Right lung (tissue), 5 donors: ENCODE results near the gene CPNE5. TPM values are rescaled to one million over a fixed set of nuclear protein-coding genes. Genes with fewer than 3 reads are reported as not detected.
A peak's percentile ranks its signal among the peaks of the same experiment; 100 is the strongest.

ENCODE experiments used
- DNase-seq, 2 donors: peaks; one replicate each; pipeline ENCODE4 v3.0.0-alpha.2; 2013
- polyA plus RNA-seq, 5 donors: library from polyadenylated mRNA; unstranded; fragments of 120-200 nt; gene quantifications; one replicate each; pipeline versions ENCODE4 v1.2.1 to v1.2.3, GENCODE V29; 2013; ENCODE audit warnings: inconsistent platforms in 1 of 5, low replicate concordance in 1 of 5; ENCODE audit not compliant: insufficient read length in 5 of 5, insufficient read depth in 1 of 5

The CPNE5 gene
- polyA plus RNA-seq, 5 donors, result 5.4 to 7.9 (median 6.8) TPM

DNA sequence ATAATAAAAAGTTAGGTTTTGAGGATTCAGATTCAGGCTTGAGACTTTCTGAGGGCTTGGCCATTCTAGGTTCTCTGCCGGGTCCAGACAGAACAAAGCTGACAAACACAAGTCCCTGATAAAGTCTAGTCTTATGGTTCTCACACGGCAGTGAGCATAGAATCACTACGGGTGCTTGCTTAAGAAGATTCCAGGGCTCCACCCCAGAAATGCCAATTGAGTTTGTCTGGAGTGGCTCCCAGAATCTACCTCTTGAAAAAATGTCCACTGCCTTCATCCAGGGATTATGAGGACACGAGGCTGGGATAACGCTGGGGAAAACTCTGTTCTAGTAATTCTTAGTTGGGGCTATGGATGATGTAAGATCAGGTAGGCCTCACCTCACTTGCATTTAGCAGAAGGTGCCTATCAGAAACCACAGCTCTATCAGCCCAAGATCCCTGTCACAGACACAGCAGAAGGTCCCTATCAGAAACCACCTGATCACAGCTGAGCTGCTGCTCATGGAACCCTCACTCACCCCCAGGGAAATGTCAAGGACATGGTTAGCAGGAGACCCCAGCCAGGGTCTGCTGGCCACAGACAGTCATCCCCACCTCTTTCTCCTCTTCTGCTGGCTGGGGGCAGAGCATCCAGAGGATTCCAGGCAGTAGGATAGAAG, 89.3 kb downstream of the CPNE5 start:
- DNase-seq, result no peak

DNA sequence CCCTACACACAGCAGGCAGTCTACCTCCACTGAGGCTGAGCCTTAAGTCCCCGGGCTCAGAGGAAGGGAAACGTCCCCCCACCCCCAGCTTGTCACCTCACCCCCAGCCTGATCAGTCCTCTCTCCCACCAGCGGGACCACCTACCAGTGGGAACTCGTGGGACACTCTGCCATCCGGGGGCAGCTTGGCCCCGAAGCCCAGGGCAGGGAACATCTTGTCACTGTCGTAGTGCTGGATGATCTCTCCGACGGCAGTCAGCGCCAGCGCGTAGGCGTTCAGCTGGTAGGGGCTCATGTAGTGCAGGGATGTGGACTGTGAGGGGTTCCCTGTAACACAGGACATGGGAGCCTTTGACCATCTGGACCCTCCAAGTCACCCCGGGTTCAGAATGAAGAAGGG, 93.0 kb downstream of the CPNE5 start:
- DNase-seq, result no peak

- DNase-seq, result no peak
Observed at GRCh38 chr6:36745836-36746235, 93.4 kb downstream of the CPNE5 start.

GRCh38 chr6:36745283-36745682, 94.0 kb downstream of the CPNE5 start:
- no peak for DNase-seq

DNA sequence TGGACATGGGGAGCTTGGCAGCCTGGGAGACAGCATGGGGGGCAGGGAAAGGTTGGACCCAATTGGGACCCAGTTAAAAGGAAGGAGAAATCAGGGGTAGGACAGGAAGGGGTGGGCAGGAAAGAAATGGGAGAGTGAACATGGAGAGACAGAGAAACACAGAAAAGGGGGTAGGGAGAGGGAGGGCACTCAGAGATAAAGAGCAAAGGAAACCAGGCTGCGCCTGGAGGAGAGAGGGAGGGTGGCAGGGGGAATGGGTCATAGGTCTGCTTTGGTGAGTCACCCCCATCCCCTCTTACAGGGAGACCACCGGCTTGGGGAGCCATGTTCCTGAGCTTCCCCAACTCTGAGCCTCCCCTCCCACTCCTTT, 95.0 kb downstream of the CPNE5 start:
- no peak for DNase-seq

GRCh38 chr6:36743538-36744303, 95.5 kb downstream of the CPNE5 start:
- no peak for DNase-seq

DNA sequence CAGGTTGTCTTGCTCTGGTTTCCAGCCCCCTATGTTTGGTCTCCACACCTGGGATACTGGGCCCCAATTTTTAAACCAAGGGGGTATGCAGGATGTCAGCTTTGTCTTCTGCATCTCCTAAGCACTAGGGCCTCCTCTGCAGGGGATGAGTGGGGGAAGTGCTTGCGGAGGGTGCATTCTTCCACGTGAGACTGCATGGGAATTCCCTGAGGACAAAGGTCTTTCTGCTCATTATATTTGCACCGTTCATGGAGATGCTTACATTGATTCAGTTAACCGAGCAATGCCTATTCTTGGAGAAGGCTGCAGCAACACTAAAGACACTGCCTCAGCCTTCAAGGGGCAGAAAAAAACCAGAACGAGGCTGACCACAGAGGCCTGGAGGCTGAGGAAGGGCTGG, 96.2 kb downstream of the CPNE5 start:
- no peak for DNase-seq

- DNase-seq, result no peak
Observed at GRCh38 chr6:36742146-36742545, 97.1 kb downstream of the CPNE5 start.

- no peak for DNase-seq
Observed at GRCh38 chr6:36740818-36741179, 98.4 kb downstream of the CPNE5 start.

- no peak for DNase-seq
Observed at GRCh38 chr6:36739947-36740817, 99.1 kb downstream of the CPNE5 start.

DNA sequence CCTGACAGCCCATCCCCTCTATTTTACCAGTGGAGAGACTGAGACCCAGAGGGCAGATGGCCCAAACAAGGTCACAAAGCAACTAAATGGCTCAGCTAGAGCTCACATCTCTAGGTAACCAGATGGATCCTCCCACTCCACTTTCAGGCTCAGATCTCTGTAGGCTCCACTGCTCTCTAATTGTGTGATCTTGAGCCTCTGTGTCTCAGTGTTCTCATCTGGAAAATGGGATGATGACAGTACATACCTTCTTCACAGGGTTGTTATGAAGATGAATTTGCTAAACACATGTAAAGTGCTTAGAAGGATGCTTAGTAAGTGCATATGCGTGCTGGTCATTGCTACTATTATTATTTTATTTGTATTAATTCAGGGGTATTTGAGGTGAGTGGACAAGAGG, 101.1 kb downstream of the CPNE5 start:
- DNase-seq, result no peak

GRCh38 chr6:36737043-36737785, 102.0 kb downstream of the CPNE5 start:
- DNase-seq, result no peak

- peak; percentile 55 to 61 for DNase-seq
Observed at GRCh38 chr6:36735110-36736071, 103.9 kb downstream of the CPNE5 start.

DNA sequence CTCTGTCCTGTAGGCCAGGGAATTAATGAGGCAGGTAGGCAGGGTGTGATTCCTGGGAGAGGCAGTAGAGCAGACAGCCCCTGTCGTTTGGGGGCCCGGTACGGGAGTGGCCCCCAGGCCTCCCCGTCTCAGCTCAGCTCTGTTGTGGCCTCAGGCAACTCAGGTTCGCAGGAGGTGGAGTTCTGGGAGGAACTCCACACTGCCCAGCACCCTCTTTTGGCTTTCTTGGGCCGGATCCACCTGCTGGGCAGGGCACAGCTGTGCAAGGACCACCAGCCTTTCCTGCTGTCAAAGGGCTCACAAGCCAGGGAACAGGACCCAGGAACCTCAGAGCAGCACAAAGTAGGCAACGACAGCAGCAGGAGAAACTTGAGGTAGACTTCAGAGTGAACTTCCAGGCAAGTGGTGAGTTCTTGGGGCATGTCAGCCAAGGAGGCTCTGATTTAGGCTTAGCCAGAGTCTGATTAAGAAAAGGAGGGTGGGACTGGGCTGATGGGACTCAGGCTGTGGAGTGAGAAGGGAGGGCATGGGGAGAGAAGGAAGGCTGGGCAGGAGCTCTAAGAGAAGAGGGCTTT, 104.7 kb downstream of the CPNE5 start:
- DNase-seq, result no peak

DNA sequence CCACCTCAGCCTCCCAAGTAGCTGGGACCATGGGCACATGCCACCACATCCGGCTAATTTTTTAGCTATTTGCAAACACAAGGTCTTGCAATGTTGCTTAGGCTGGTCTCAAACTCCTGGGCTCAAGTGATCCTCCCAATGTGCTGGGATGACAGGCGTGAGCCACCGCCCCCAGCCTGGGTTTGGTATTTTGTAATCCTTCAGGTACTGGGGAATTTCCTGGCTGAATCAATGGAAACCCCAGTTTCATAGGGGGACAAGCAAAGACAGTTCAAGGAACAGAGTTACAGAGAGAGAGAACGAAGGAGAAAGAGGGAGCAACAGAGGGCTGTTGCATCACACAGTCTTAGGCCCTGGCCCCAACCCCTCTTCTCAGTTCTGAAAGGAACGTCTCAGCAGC, 105.9 kb downstream of the CPNE5 start:
- DNase-seq, result no peak

DNA sequence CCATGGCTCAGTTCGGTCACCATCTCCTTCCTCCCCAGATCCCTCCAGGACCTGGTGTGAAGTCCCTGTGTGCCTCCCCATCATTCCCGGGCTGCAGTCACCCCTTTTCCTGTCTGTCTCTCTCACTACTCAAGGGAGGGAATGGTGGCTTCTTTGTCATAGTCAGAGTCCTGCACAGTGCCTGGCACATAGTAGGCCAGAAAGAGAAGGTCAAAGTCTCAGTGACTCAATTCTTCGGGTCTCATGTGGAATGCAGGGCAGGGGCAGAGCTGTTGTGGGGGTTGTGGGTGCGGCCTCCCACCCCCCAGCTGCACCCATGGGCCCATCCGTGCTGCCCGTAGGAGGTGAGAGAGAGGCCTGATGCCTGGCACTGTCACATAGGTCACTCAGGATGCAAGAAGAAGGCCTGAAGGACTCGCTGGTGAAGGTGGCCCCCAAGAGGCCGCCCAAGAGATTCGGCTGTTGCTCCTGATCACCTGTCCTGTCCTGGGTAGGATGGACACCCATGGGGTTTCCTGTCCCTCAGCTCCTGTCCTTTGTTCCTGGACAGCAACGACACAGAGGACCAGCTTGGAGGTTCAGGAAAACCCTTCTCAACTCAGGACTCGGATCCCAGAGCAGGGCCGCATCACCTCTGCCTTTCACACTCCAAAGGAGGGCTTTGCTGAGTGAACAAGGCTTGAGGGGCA, 107.5 kb downstream of the CPNE5 start:
- DNase-seq, result no peak

- no peak for DNase-seq
Observed at GRCh38 chr6:36730424-36731380, 108.5 kb downstream of the CPNE5 start.

- DNase-seq, result no peak
Observed at GRCh38 chr6:36729161-36729524, 110.1 kb downstream of the CPNE5 start.
